GM18519 (cell line): ENCODE measurements around the gene SH3PXD2A.
"Not testable (repeated sequence)": the region's sequence is repeated elsewhere in the genome, so short reads cannot be mapped to it uniquely, and the experiment has no call there.

Experiments used
- ATAC-seq: cut with Tn5 transposase; IDR thresholded peaks from one replicate; pipeline ENCODE4 v1.9.1; 2021; ENCODE audit warnings: mild to moderate bottlenecking, moderate library complexity; ENCODE audit not compliant: unreplicated experiment, low FRiP score

SH3PXD2A gene

DNA sequence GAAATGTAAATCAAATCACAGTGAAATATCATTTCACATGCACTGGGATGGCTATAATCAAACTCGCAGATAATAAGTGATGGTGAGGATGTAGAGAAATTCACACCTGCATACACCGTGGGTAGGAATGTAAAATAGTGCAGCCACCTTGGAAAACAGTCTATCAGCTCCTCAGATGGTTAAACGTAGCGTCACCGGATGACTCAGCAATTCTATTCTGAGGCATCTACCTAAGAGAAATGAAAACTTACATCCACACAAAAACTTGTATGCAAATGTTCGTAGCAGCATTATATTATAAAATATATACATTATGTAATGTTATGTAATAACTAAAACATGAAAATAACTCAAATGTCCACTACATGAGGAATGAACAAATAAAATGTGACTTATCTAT is 38.9 kb downstream of the SH3PXD2A start:
- no peak for ATAC-seq

- no peak for ATAC-seq
Observed at GRCh38 chr10:103814626-103815370, 40.6 kb downstream of the SH3PXD2A start.

GRCh38 chr10:103814105-103814504 is 41.3 kb downstream of the SH3PXD2A start:
- ATAC-seq, result no peak

DNA sequence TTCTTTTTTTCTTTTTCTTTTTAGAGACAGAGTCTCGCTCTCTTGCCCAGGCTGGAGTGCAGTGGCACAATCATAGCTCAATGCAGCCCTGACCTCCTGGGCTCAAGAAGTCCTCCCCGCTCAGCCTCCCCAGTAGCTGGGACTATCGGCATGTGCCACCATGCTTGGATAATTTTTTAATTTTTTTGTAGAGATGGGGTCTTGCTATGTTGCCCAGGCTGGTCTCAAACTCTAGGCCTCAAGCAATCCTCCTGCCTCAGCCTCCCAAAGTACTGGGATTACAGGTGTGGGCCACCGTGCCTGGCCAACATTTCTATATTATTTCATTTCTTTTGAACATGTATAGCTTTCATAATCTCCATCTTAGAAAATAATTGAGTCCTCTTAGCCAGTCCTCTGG is 42.1 kb downstream of the SH3PXD2A start:
- ATAC-seq, result not testable (repeated sequence)

DNA sequence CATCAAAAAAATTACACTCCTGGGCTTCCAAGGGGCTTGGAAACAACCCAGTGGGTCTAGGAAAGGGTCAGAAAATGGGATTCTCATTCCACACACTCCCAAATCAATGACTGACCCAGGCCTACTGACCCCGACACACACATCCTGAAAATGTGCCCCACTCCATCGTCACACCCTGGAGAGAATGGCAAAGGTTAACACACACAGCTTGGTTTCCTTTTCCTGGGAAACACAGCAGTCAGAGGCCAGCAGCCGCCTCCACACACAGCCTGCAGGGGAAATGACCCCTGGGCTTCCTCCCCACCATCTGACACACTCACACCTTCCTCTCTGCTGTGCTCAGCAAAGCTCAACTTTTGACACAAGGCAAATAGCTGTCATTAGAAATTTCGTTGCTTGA is 42.9 kb downstream of the SH3PXD2A start:
- ATAC-seq, result no peak

- no peak for ATAC-seq
Observed at GRCh38 chr10:103812004-103812403, 43.4 kb downstream of the SH3PXD2A start.

GRCh38 chr10:103811463-103811862 is 43.9 kb downstream of the SH3PXD2A start:
- no peak for ATAC-seq

DNA sequence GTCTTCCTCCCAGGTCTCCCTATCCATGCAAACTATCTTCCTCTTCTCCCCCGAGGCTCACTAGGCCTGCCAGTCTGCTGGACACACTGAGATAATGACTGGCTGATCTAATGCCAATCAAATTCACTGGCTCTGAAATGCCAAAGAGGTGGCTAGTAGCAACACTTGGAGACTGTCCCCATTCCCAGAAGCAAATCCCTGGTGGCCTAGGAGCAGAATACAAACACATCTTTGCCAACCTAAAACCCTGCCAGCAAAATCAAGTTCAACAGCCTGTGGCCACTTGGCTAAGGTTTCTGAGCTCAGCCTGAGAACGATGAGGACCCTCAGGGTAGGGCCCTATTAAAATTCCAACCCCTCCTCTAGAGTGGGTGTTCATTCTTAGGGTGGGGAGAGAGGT is 46.6 kb downstream of the SH3PXD2A start:
- ATAC-seq, result no peak

DNA sequence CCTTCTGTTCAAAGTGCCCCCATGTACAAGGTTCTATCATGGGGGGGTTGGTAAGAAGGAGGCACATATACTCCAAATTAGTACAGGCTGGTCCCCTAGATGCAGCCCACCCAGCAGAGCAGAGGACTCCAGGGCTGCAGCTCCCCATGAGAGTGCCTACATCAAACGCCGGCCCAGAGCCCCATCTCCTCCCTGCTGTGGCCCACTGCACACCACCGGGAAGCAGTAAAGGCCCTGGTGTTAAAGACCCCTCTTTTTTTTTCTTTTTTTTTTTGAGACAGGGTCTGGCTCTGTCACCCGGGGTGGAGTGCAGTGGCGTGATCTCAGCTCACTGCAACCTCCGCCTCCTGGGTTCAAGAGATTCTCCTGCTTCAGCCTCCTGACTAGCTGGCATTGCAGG is 47.4 kb downstream of the SH3PXD2A start:
- ATAC-seq, result no peak

DNA sequence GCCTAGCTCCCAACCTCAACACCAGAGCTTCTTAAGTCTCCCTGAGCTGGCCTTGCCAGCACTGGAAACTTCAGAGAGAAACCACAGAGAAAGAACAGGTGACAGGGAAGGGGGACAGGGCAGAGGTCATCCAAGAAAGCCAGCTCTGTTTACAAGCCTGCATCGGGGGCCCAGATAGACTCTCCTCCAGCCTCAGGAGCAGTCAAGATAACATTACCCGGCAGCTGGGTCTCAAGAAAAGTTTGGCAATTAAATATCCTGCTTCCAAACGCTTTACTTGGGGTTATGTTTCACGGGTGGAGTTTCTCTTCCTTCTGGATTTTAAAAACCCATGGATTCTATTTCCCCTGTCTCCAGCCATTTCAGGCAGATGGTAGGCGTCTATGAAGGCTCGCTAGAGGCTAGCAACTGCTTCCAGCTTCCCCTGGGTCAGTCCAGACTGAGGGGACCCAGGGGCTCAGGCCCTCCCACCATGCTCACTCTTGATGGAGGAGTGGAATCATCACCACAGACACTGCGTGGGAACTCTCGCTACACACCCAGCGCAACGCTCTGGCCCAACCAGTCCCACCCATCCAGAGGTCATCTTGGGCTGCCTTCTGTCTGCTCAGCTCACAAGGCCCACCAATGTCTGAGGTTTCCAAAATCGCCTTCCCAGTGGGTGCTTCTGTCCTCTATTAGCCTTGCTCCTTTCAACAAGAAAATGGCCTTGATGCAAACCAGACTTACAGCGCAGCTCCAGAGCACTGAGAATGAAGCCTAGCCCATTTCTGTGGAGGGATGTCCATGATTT is 48.8 kb downstream of the SH3PXD2A start:
- ATAC-seq, result no peak

DNA sequence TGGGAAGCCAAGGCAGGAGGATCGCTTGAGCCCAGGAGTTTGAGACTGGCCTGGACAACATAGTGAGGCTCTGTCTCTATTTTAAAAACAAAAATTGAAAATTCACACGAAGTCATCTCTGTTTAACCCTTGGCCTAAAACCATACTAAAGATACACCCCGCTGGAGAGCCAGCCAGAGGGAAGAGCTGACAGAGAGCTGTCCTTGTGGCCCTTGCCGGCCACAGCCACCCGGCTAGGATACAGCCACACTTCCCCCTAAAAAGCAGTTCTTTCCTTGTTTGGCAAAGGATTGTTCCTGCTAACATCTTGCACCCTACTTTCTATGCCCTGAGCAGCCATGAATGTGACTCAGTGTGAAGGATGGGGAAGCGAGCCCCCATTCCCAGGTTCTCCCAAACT is 49.6 kb downstream of the SH3PXD2A start:
- ATAC-seq, result no peak

- no peak for ATAC-seq
Observed at GRCh38 chr10:103804871-103805270, 50.5 kb downstream of the SH3PXD2A start.

DNA sequence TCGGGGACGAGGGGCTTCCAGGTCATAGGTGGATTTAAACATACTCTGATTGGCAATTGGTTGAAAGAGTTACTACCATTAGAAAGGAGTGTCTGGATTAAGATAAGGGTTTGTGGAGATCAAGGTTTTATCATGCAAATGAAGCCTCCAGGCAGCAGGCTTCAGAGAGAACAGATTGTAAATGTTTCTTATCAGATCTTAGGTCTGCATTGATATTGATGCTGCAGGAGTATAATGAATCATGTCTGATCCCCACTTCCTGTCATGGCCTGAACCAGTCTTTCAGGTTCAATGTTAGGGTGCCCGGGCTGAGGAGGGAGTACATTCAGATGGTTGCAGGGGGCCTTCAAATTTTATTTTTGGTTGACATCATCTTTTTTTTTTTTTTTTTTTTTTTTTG is 51.4 kb downstream of the SH3PXD2A start:
- ATAC-seq, result no peak

DNA sequence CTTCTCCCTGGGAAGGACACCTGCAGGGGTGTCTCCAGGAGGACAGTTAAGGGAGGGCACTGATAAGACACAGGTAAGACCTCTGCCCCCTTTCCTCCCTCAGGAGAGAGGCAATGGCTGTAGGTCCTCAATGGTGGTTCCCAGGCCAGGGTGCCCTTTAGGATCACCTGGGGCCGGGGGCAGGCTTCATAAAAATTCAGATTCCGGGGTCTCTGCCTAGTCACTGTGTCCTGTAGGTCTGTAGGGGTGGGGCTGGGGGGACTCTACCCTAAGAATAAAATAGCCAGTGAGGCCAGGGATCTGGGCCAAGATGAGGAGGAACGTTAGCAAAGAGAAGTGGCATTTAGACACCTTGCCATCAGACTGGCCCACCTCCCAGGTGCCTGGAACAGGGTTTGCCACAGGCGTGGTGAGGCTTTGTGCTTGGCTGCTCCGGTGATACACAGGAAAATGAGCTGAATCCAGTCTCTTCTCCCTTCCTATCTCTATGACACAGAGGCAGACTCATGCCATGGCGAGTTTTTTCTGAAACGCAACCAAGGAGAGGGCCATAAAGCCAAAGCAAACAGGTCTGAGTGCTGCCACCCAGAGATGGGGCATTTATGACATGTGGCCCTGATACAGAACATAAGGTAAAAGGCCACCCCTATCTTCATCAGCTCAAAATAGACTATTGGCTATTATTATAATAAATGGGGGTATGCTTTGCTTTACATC is 52.6 kb downstream of the SH3PXD2A start:
- ATAC-seq, result no peak

GRCh38 chr10:103802081-103802480 is 53.3 kb downstream of the SH3PXD2A start:
- no peak for ATAC-seq

DNA sequence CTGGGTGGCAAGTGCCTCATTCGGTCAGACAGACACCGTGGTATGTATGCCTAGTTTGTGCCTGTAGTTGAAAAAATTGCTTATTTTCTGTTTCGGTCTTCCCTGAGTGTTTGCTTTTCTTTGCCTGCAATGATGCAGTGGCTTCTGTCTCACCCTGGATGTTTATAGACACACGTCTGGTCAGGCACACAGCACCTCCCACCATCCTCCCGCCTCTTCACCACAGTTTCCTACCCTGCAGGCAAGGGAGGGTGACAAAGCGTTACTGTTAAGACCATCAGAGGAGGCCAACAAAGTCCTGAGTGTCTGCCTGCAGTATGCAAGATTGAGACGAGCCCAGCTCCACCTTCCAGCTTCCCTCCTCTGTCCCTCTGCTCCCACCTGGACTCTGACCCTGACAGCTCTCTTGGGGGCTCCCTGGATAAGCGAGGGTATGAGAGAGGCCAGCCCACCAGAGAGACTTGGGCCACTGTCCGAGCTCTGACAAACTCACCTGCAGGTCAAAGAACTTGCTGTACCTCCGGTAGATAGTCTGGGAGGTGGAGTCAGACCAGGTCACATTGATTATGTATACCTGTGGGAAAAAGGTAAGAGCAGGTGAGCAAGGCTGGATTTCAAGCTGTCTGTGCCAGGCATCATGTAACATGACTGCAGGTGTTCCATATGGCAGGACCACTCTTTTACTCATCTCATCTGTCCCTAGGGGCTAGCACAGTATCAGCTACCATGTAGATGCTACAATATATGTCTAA is 54.4 kb downstream of the SH3PXD2A start:
- ATAC-seq, result peak; percentile 83

DNA sequence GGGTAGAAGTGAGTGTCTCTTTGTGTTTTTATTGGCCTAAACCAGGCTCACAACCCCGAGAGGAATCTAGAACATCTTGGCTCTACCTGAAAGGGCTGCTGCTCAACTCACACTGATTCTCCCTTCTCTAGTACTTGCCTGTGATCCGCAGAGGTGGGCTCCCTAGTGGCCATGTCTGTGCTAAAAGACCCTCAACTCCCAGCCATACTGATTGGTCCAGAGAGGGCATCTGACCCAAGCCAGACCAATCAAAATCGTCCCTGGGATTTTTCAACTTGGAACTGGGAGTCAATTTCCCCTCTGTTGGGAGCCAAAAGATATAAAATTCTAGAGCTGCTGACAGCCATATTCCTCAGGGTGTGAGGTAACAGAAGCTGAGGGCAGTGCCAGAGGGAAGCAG is 55.3 kb downstream of the SH3PXD2A start:
- ATAC-seq, result no peak

GRCh38 chr10:103799341-103799740 is 56.0 kb downstream of the SH3PXD2A start:
- no peak for ATAC-seq

DNA sequence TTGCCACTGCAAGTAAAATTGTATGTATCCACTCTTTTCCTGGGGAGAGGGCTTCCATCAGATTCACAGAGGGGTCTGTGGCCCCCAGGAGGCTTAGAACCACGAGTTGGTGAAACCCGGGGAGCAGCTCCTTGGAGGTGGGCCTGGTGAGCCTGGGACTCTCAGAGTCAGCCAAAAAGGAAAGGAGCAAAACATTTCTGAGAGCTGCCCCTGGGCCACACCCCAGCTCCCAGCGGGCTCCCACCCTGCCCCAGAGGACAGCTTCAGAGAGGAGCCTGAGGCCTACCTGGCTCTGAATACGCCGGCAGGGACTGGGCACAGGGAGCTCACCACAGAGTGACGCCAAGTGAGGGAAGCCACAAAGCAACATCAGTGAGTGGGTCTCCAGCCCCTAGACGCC is 56.9 kb downstream of the SH3PXD2A start:
- no peak for ATAC-seq

DNA sequence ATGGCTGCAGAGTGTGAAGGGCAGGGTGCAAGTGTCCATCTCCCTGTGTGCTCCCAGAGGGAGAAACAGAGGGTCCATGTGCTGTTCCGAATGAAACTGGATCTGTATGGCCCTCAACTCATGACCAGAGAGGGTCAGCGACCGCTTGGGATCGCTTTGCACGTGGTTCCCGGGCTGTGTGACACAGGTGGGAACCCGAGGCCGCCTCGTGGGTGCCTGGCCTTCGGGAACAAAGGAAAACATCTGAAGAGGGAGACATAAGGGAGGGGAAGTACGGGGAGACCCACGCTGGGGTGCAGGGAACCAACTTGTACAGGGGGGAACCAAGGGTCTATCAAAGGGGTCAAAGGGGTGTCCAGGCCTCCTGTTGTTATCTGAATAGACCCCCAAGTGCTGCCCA is 57.5 kb downstream of the SH3PXD2A start:
- no peak for ATAC-seq
